Neural cell (in vitro differentiated cells): Measurements from ENCODE around the gene RBKS. TPM values are rescaled to one million over a fixed set of nuclear protein-coding genes. Genes with fewer than 3 reads are reported as not detected.

ENCODE experiments used
- H2AFZ ChIP-seq: fragments of 200-600, 300-800 bp; sonication (generic), shearing (Covaris generic); 2 replicates; pipeline ENCODE4 v1.6.0; 2014; ENCODE audit warnings: low read depth, mild to moderate bottlenecking, antibody characterized with exemption, low read length, moderate library complexity
- H3F3A ChIP-seq: fragments of 200-600 bp; shearing (Covaris generic); 2 replicates; pipeline ENCODE4 v1.6.1; 2016; ENCODE audit warnings: mild to moderate bottlenecking, moderate library complexity, mixed read lengths, antibody characterized with exemption, low read length; ENCODE audit not compliant: insufficient read depth, poor library complexity, severe bottlenecking
- H3K27ac ChIP-seq: fragments of 200-600, 300-800 bp; sonication (generic), shearing (Covaris generic); 2 replicates; pipeline ENCODE4 v1.5.1; 2014; ENCODE audit warnings: mild to moderate bottlenecking, low read length, moderate library complexity
- H3K27me3 ChIP-seq: fragments of 300-800, 200-600 bp; sonication (generic), shearing (Covaris generic); 2 replicates; pipeline ENCODE4 v1.6.0; 2014; ENCODE audit warnings: mild to moderate bottlenecking, low read depth, low read length, moderate library complexity; ENCODE audit not compliant: insufficient read depth
- H3K36me3 ChIP-seq: fragments of 300-800, 200-600 bp; sonication (generic), shearing (Covaris generic); 2 replicates; pipeline ENCODE4 v1.5.1; 2014; ENCODE audit warnings: mild to moderate bottlenecking, antibody characterized with exemption, low read length, moderate library complexity; ENCODE audit not compliant: insufficient read depth
- H3K4me2 ChIP-seq: fragments of 300-800, 200-600 bp; sonication (generic), shearing (Covaris generic); 2 replicates; pipeline ENCODE4 v1.6.0; 2014; ENCODE audit warnings: mild to moderate bottlenecking, low read length
- H3K4me3 ChIP-seq: fragments of 300-800, 200-600 bp; sonication (generic), shearing (Covaris generic); 2 replicates; pipeline ENCODE4 v1.5.1; 2014; ENCODE audit warnings: mild to moderate bottlenecking, low read length, moderate library complexity
- H3K79me2 ChIP-seq: fragments of 200-600 bp; shearing (Covaris generic); replicated peaks from 2 replicates; pipeline ENCODE4 v1.6.0; 2014; ENCODE audit warnings: mild to moderate bottlenecking, low read length, moderate library complexity; ENCODE audit not compliant: insufficient read depth
- H3K9ac ChIP-seq: fragments of 300-800, 200-600 bp; sonication (generic), shearing (Covaris generic); 2 replicates; pipeline ENCODE4 v1.6.1; 2016; ENCODE audit warnings: mild to moderate bottlenecking, low read length, mixed read lengths
- H3K9me2 ChIP-seq: fragments of 200-600 bp; shearing (Covaris generic); 2 replicates; pipeline ENCODE4 v1.6.1; 2016; ENCODE audit warnings: mild to moderate bottlenecking, low read length, mixed read lengths; ENCODE audit not compliant: insufficient read depth
- H3K9me3 ChIP-seq: fragments of 200-600, 300-800 bp; sonication (generic), shearing (Covaris generic); 2 replicates; pipeline ENCODE4 v1.6.1; 2016; ENCODE audit warnings: mild to moderate bottlenecking, mixed run types, low read length, moderate library complexity, mixed read lengths
- H4K20me1 ChIP-seq: fragments of 200-600 bp; shearing (Covaris generic); 2 replicates; pipeline ENCODE4 v1.6.1; 2016; ENCODE audit warnings: mild to moderate bottlenecking, mixed run types; ENCODE audit not compliant: insufficient read depth
- EP300 ChIP-seq: fragments of 450-650 bp; conservative IDR thresholded peaks from 2 replicates; pipeline ENCODE4 v1.6.1; 2014; ENCODE audit warnings: antibody characterized with exemption, mild to moderate bottlenecking, moderate library complexity; ENCODE audit not compliant: poor library complexity, severe bottlenecking
- EZH2 ChIP-seq: fragments of 200-600, 300-800 bp; shearing (Covaris generic), sonication (generic); IDR thresholded peaks from 2 replicates; pipeline ENCODE4 v1.6.1; 2014; ENCODE audit warnings: antibody characterized with exemption, low read length, borderline replicate concordance, mild to moderate bottlenecking; ENCODE audit not compliant: insufficient read depth, poor library complexity, severe bottlenecking
- MXI1 ChIP-seq: fragments of 450-650 bp; conservative IDR thresholded peaks from 2 replicates; pipeline ENCODE4 v1.6.1; 2014; ENCODE audit warnings: antibody characterized with exemption, mild to moderate bottlenecking; ENCODE audit not compliant: poor library complexity, severe bottlenecking
- POLR2AphosphoS5 ChIP-seq: IDR thresholded peaks from 2 replicates; pipeline ENCODE4 v1.6.1; 2012
- RAD21 ChIP-seq: fragments of 450-650 bp; conservative IDR thresholded peaks from 2 replicates; pipeline ENCODE4 v1.6.1; 2014; ENCODE audit warnings: antibody characterized with exemption, mild to moderate bottlenecking, moderate library complexity
- SMC3 ChIP-seq: fragments of 450-650 bp; conservative IDR thresholded peaks from 2 replicates; pipeline ENCODE4 v1.6.1; 2014; ENCODE audit warnings: antibody characterized with exemption, mild to moderate bottlenecking, moderate library complexity; ENCODE audit not compliant: poor library complexity
- TAF1 ChIP-seq: IDR thresholded peaks from 2 replicates; pipeline ENCODE4 v1.6.1; 2012; ENCODE audit warnings: low read depth
- polyA plus RNA-seq: library from polyadenylated mRNA; depleted of rRNA; stranded (reverse); fragments of >200 nt; gene quantifications from 2 replicates; pipeline ENCODE4 v1.2.3, GENCODE V29; 2014
- TF ChIP-seq, protein P1 (sequence below): IDR thresholded peaks from 2 replicates; pipeline ENCODE4 v1.6.1; 2012; ENCODE audit warnings: borderline replicate concordance
- TF ChIP-seq, protein P2 (sequence below): fragments of 450-650 bp; IDR thresholded peaks from 2 replicates; pipeline ENCODE4 v1.5.1; 2014; ENCODE audit warnings: antibody characterized with exemption, mild to moderate bottlenecking, moderate library complexity; ENCODE audit not compliant: poor library complexity, severe bottlenecking

The RBKS gene
- polyA plus RNA-seq, 1 donor from 2014 or later = 5.4 TPM

DNA sequence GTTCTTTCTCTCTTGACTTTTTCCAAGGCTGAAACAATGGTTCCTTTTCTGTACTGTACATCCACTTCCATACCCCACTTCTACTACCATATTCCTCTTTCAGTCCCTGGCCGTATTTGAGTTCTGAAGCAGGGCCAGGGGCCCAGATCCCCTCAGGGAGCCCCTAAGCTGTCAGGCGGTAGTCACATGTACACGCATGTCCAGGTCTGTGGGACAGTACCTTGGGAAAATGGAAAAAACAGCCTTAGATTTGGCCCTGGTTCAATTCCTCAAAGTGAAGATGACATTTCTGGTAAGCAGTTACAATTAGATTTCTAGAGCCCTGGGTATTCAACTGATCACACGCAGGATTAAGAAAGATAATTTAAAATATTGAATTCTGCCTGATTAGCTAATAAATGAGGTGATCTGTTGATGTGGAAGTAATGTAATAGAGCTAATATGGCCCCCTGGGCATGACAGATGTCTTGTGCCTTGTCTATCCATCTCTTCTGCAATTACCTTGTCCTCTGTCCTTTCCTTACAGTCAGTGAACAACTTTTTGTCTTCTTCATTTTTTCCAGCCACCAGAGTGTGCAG is 74.2 kb downstream of the RBKS start:
- Histone ChIP-seq H4K20me1 (no peaks in the 10 kb centered on the region), H3K4me3 (no peak overlapping the region), H3F3A (no peaks in the 10 kb centered on the region), H3K27me3 (no peaks in the 10 kb centered on the region), H3K4me2 (no peak overlapping the region), H2AFZ (no peak overlapping the region), H3K36me3 (no peaks in the 10 kb centered on the region), H3K9me3 (no peaks in the 10 kb centered on the region), H3K9ac (no peak overlapping the region), H3K79me2 (no peaks in the 10 kb centered on the region), H3K9me2 (no peaks in the 10 kb centered on the region), H3K27ac (no peak overlapping the region)
- TF ChIP-seq RAD21 (no peak), SMC3 (no peak), TAF1 (no peak), EP300 (no peak), EZH2 (no peak), MXI1 (no peak), POLR2AphosphoS5 (no peak)
- TF ChIP-seq, protein P1, sequence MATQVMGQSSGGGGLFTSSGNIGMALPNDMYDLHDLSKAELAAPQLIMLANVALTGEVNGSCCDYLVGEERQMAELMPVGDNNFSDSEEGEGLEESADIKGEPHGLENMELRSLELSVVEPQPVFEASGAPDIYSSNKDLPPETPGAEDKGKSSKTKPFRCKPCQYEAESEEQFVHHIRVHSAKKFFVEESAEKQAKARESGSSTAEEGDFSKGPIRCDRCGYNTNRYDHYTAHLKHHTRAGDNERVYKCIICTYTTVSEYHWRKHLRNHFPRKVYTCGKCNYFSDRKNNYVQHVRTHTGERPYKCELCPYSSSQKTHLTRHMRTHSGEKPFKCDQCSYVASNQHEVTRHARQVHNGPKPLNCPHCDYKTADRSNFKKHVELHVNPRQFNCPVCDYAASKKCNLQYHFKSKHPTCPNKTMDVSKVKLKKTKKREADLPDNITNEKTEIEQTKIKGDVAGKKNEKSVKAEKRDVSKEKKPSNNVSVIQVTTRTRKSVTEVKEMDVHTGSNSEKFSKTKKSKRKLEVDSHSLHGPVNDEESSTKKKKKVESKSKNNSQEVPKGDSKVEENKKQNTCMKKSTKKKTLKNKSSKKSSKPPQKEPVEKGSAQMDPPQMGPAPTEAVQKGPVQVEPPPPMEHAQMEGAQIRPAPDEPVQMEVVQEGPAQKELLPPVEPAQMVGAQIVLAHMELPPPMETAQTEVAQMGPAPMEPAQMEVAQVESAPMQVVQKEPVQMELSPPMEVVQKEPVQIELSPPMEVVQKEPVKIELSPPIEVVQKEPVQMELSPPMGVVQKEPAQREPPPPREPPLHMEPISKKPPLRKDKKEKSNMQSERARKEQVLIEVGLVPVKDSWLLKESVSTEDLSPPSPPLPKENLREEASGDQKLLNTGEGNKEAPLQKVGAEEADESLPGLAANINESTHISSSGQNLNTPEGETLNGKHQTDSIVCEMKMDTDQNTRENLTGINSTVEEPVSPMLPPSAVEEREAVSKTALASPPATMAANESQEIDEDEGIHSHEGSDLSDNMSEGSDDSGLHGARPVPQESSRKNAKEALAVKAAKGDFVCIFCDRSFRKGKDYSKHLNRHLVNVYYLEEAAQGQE = no peak
- TF ChIP-seq, protein P2, sequence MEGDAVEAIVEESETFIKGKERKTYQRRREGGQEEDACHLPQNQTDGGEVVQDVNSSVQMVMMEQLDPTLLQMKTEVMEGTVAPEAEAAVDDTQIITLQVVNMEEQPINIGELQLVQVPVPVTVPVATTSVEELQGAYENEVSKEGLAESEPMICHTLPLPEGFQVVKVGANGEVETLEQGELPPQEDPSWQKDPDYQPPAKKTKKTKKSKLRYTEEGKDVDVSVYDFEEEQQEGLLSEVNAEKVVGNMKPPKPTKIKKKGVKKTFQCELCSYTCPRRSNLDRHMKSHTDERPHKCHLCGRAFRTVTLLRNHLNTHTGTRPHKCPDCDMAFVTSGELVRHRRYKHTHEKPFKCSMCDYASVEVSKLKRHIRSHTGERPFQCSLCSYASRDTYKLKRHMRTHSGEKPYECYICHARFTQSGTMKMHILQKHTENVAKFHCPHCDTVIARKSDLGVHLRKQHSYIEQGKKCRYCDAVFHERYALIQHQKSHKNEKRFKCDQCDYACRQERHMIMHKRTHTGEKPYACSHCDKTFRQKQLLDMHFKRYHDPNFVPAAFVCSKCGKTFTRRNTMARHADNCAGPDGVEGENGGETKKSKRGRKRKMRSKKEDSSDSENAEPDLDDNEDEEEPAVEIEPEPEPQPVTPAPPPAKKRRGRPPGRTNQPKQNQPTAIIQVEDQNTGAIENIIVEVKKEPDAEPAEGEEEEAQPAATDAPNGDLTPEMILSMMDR = no peak

DNA sequence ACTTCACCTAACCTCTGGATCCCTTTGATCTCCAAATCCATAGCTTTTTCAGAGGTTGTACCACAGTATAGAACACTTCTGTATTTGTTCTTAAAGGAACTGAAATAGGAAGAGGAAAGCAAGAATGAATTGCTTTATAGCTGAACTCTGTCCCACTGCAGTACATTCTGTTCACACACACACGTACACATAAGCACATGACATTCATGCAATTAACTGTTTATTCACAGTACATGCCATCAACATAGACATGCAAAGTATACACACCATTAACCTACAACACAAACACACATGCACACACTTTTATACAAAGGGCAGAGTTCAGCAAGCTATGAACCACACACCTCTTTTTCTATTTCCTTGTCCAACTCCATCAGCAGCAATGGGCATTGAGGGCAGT is 75.4 kb downstream of the RBKS start:
- Histone ChIP-seq H4K20me1 (no peaks in the 10 kb centered on the region), H3F3A (no peaks in the 10 kb centered on the region), H3K4me2 (no peak overlapping the region), H2AFZ (no peak overlapping the region), H3K9me2 (no peaks in the 10 kb centered on the region), H3K27me3 (no peaks in the 10 kb centered on the region), H3K27ac (no peak overlapping the region), H3K4me3 (no peak overlapping the region), H3K9me3 (no peaks in the 10 kb centered on the region), H3K9ac (no peak overlapping the region), H3K36me3 (no peaks in the 10 kb centered on the region), H3K79me2 (no peaks in the 10 kb centered on the region)
- no peak for TF ChIP-seq TAF1
- no peak for TF ChIP-seq EZH2
- TF ChIP-seq EP300 = no peak
- no peak for TF ChIP-seq SMC3
- no peak for TF ChIP-seq POLR2AphosphoS5
- no peak for TF ChIP-seq MXI1
- TF ChIP-seq RAD21 = no peak
- TF ChIP-seq, protein P2 = no peak
- TF ChIP-seq, protein P1 = no peak
